Neuronal stem cell (in vitro differentiated cells): ENCODE measurements around the gene DHDH.
"Not testable (repeated sequence)": the region's sequence is repeated elsewhere in the genome, so short reads cannot be mapped to it uniquely, and the experiment has no call there.

Experiments
- DNase-seq: peaks from one replicate; pipeline ENCODE4 v3.0.0-alpha.2; 2013; ENCODE audit warnings: low spot score
- H2AFZ ChIP-seq: one replicate; pipeline ENCODE4 v1.6.1; 2013; ENCODE audit warnings: mild to moderate bottlenecking, low read length, inconsistent platforms
- H2AK5ac ChIP-seq: 2 replicates; pipeline ENCODE4 v1.6.1; 2013; ENCODE audit warnings: low read depth, mild to moderate bottlenecking, inconsistent platforms, low read length, moderate library complexity, mixed read lengths
- H2BK120ac ChIP-seq: 2 replicates; pipeline ENCODE4 v1.6.1; 2013; ENCODE audit warnings: low read depth, mild to moderate bottlenecking, inconsistent platforms, low read length, moderate library complexity, mixed read lengths
- H2BK12ac ChIP-seq: one replicate; pipeline ENCODE4 v1.6.1; 2013; ENCODE audit warnings: low read length, inconsistent platforms
- H2BK15ac ChIP-seq: 2 replicates; pipeline ENCODE4 v1.6.1; 2013; ENCODE audit warnings: mild to moderate bottlenecking, low read length, inconsistent platforms, mixed read lengths
- H2BK5ac ChIP-seq: one replicate; pipeline ENCODE4 v1.6.1; 2013; ENCODE audit warnings: inconsistent platforms, mild to moderate bottlenecking, low read length, moderate library complexity
- H3K14ac ChIP-seq: one replicate; pipeline ENCODE4 v1.6.1; 2013; ENCODE audit warnings: low read length, inconsistent platforms
- H3K18ac ChIP-seq: 2 replicates; pipeline ENCODE4 v1.6.1; 2013; ENCODE audit warnings: low read length, inconsistent platforms
- H3K23ac ChIP-seq: 2 replicates; pipeline ENCODE4 v1.6.1; 2013; ENCODE audit warnings: low read depth, mild to moderate bottlenecking, mixed read lengths, low read length, inconsistent platforms; ENCODE audit not compliant: poor library complexity
- H3K27ac ChIP-seq: replicated peaks from 3 replicates; pipeline ENCODE4 v1.5.1; 2013; ENCODE audit warnings: low read length, inconsistent platforms
- H3K27me3 ChIP-seq, 3 experiments: 2 replicates each; pipeline ENCODE4 v1.6.1; 2013; ENCODE audit warnings: low read length in 3 of 3, mild to moderate bottlenecking in 2 of 3, inconsistent platforms in 1 of 3, low read depth in 1 of 3, mixed read lengths in 1 of 3, moderate library complexity in 1 of 3; ENCODE audit not compliant: control insufficient read depth in 3 of 3, insufficient read depth in 3 of 3
- H3K36me3 ChIP-seq, 2 donors: replicated peaks in 1 of 2; 2 replicates each; pipeline ENCODE4 v1.6.1; 2013; ENCODE audit warnings: low read length in 2 of 2; ENCODE audit not compliant: control insufficient read depth in 2 of 2, insufficient read depth in 2 of 2
- H3K4ac ChIP-seq: 2 replicates; pipeline ENCODE4 v1.6.1; 2013; ENCODE audit warnings: inconsistent platforms, mild to moderate bottlenecking, low read length, moderate library complexity
- H3K4me1 ChIP-seq, 2 donors: 1 replicate in 1 of 2; 2 replicates in 1 of 2; pipeline ENCODE4 v1.6.1; 2013; ENCODE audit warnings: low read length in 2 of 2, low read depth in 1 of 2; ENCODE audit not compliant: control insufficient read depth in 2 of 2, insufficient read depth in 1 of 2
- H3K4me2 ChIP-seq: one replicate; pipeline ENCODE4 v1.6.1; 2013; ENCODE audit warnings: mild to moderate bottlenecking, low read length, inconsistent platforms; ENCODE audit not compliant: insufficient read depth, poor library complexity, severe bottlenecking
- H3K4me3 ChIP-seq, 2 donors: 2 replicates each; pipeline ENCODE4 v1.5.1; 2013; ENCODE audit warnings: low read length in 2 of 2, mild to moderate bottlenecking in 2 of 2, inconsistent platforms in 1 of 2, moderate library complexity in 1 of 2
- H3K79me1 ChIP-seq: one replicate; pipeline ENCODE4 v1.6.1; 2013; ENCODE audit warnings: low read depth, mild to moderate bottlenecking, inconsistent platforms, low read length, moderate library complexity
- H3K9ac ChIP-seq: one replicate; pipeline ENCODE4 v1.6.1; 2013; ENCODE audit warnings: mild to moderate bottlenecking, low read depth, low read length, inconsistent platforms; ENCODE audit not compliant: poor library complexity
- H3K9me3 ChIP-seq, 2 donors: replicated peaks in 1 of 2; 2 replicates each; pipeline versions ENCODE3 to v1.6.1; 2013; ENCODE audit warnings: low read length in 2 of 2, mild to moderate bottlenecking in 2 of 2, inconsistent platforms in 1 of 2, low read depth in 1 of 2, mixed read lengths in 1 of 2, moderate library complexity in 1 of 2; ENCODE audit not compliant: control insufficient read depth in 2 of 2, insufficient read depth in 1 of 2
- H4K8ac ChIP-seq: one replicate; pipeline ENCODE4 v1.6.1; 2013; ENCODE audit warnings: low read depth, mild to moderate bottlenecking, inconsistent platforms, low read length, moderate library complexity
- H4K91ac ChIP-seq: one replicate; pipeline ENCODE4 v1.6.1; 2013; ENCODE audit warnings: low read length, low read depth, mild to moderate bottlenecking, inconsistent platforms; ENCODE audit not compliant: poor library complexity
- WGBS, 2 donors: extraction: QIAGEN DNeasy Blood & Tissue Kit; methylation state at CpG; one replicate each; pipeline ENCODE4 v1.1.7; 2013; ENCODE audit warnings: missing lambda C conversion rate in 2 of 2, mixed read lengths in 1 of 2; ENCODE audit not compliant: insufficient read length in 2 of 2, insufficient replicate concordance in 1 of 2; ENCODE audit errors: extremely low coverage in 2 of 2; 5-methylcytosine and 5-hydroxymethylcytosine counted together

DHDH gene

DNA sequence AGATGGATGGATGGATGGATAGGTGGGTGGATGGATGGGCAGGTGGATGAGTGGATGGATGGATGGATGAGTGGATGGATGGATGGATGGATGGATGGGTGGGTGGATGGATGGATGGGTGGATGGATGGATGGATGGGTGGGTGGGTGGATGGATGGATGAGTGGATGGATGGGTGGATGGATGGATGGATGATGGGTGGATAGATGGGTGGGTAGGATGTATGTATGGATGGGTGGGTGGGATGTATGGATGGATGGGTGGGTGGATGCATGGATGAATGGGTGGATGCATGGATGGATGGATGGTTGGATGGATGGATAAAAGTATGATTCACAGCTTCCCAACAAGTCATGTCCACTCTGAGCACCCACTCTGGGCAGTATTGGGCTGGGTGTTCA lies 29.7 kb upstream of the DHDH start:
- not testable (repeated sequence) for H2BK5ac ChIP-seq, H3K4ac ChIP-seq, H2BK12ac ChIP-seq, H3K79me1 ChIP-seq, H3K4me2 ChIP-seq, H3K14ac ChIP-seq, H2BK15ac ChIP-seq, H3K9ac ChIP-seq, H4K91ac ChIP-seq, H2AFZ ChIP-seq, DNase-seq, H2AK5ac ChIP-seq, H3K27me3 ChIP-seq, H3K4me1 ChIP-seq, H3K9me3 ChIP-seq, H3K18ac ChIP-seq, H3K23ac ChIP-seq, H3K4me3 ChIP-seq, H3K27ac ChIP-seq, H4K8ac ChIP-seq, H2BK120ac ChIP-seq
- H3K36me3 ChIP-seq: peaks cover 18 to 55% of the 10 kb centered on the region in 2 donors

GRCh38 chr19:48905664-48906063 lies 27.8 kb upstream of the DHDH start:
- H2BK5ac ChIP-seq: no peak overlapping the region
- H3K4ac ChIP-seq: no peak overlapping the region
- H4K8ac ChIP-seq: no peak overlapping the region
- no peaks in the 10 kb centered on the region for H3K27me3 ChIP-seq
- no peak overlapping the region for H3K4me2 ChIP-seq
- no peak overlapping the region for H3K9ac ChIP-seq
- H3K9me3 ChIP-seq: no peaks in the 10 kb centered on the region
- WGBS, 2 donors: no CpG with 5 or more reads among the region's 14 CpGs
- DNase-seq: no peak
- no peak overlapping the region for H4K91ac ChIP-seq
- no peak overlapping the region for H3K23ac ChIP-seq
- no peak overlapping the region for H3K4me3 ChIP-seq
- H2BK120ac ChIP-seq: no peak overlapping the region
- H2AK5ac ChIP-seq: no peak overlapping the region
- H2BK15ac ChIP-seq: no peak overlapping the region
- H3K27ac ChIP-seq: no peak overlapping the region
- no peak overlapping the region for H3K14ac ChIP-seq
- no peak overlapping the region for H2AFZ ChIP-seq
- no peak overlapping the region for H3K18ac ChIP-seq
- no peak overlapping the region for H2BK12ac ChIP-seq
- peaks cover 24 to 70% of the 10 kb centered on the region in 2 donors for H3K36me3 ChIP-seq
- peaks cover 5 to 6% of the 10 kb centered on the region in 2 donors for H3K4me1 ChIP-seq
- H3K79me1 ChIP-seq: peaks cover 3% of the 10 kb centered on the region

DNA sequence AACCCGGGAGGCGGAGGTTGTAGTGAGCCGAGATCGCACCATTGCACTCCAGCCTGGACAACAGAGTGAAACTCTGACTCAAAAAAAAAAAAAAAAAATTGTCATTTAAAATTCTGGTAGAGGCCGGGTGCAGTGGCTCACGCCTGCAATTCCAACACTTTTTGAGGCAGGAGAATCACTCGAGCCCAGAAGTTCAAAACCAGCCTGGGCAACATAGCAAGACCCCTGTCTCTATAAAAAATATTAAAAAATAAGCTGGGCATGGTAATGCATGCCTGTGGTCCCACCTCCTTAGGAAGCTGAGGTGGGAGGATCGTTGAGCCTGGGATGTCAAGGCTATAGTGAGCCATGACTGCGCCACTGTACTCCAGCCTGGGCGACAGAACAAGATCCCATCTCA lies 27.2 kb upstream of the DHDH start:
- WGBS, 2 donors: no CpG with 5 or more reads among the region's 10 CpGs

DNA sequence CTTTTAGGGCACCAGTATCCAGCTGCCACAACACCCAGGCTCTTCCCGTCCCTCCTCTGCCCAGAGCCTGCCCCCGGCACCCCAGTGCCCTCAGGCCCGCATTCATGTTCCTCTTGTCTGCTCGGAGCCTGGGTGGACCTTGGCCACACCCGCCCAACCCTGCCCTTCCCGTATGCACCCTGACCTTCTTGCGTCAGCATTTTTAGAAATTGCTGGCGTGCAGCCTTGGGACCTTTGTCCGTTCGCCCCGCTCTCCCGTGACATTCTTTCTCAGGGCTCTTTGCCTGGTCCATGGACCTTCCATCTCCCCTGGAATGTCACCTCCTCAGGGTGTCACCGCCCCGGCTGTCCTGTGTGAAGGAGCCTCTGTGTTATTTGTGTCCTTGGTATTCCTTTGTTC lies 25.8 kb upstream of the DHDH start:
- Histone ChIP-seq H3K23ac (peak overlapping the region; percentile 55), H3K14ac (no peak overlapping the region), H2AFZ (no peak overlapping the region), H2BK12ac (no peak overlapping the region), H3K18ac (no peak overlapping the region), H3K36me3 (peaks cover 33 to 78% of the 10 kb centered on the region in 2 donors), H4K8ac (no peak overlapping the region), H3K9ac (no peak overlapping the region), H2BK120ac (no peak overlapping the region), H3K9me3 (peaks cover 0 to 2% of the 10 kb centered on the region in 2 donors), H3K4me3 (no peak overlapping the region), H2BK15ac (no peak overlapping the region), H4K91ac (no peak overlapping the region), H3K27me3 (no peaks in the 10 kb centered on the region), H3K4me2 (no peak overlapping the region), H3K4me1 (no peaks in the 10 kb centered on the region), H3K27ac (no peak overlapping the region), H2AK5ac (no peak overlapping the region), H3K4ac (no peak overlapping the region), H3K79me1 (peaks cover 3% of the 10 kb centered on the region), H2BK5ac (peak overlapping the region; percentile 53)
- WGBS, 2 donors: no CpG with 5 or more reads among the region's 14 CpGs
- DNase-seq: no peak

More for the DNA sequence above, 27.2 kb upstream of the DHDH start:
- H2BK12ac ChIP-seq: no peak overlapping the region
- H3K27me3 ChIP-seq: no peaks in the 10 kb centered on the region
- no peaks in the 10 kb centered on the region for H3K4me1 ChIP-seq
- H3K23ac ChIP-seq: no peak overlapping the region
- no peak for DNase-seq
- peaks cover 29 to 76% of the 10 kb centered on the region in 2 donors for H3K36me3 ChIP-seq
- H4K91ac ChIP-seq: no peak overlapping the region
- H3K14ac ChIP-seq: no peak overlapping the region
- H3K79me1 ChIP-seq: peaks cover 3% of the 10 kb centered on the region
- H2AK5ac ChIP-seq: no peak overlapping the region
- no peak overlapping the region for H3K4ac ChIP-seq
- H3K9ac ChIP-seq: no peak overlapping the region
- H4K8ac ChIP-seq: no peak overlapping the region
- no peak overlapping the region for H2BK5ac ChIP-seq
- H2BK15ac ChIP-seq: no peak overlapping the region
- H3K27ac ChIP-seq: no peak overlapping the region
- H3K4me3 ChIP-seq: no peak overlapping the region
- H3K18ac ChIP-seq: no peak overlapping the region
- no peak overlapping the region for H2BK120ac ChIP-seq
- H2AFZ ChIP-seq: no peak overlapping the region
- peaks cover 0 to 2% of the 10 kb centered on the region in 2 donors for H3K9me3 ChIP-seq
- no peak overlapping the region for H3K4me2 ChIP-seq
